ENCODE results near the gene PGBD2. TPM values are rescaled to one million over a fixed set of nuclear protein-coding genes. Genes with fewer than 3 reads are reported as not detected.

Gene PGBD2
- total and polyA plus RNA-seq, 10 of the 15 experiments (the other 5 are each of a cell fraction or from before 2014, with no cell fraction given): 4.0 to 10.3 (median 4.5) TPM

GRCh38 chr1:248924696-248925532, 18.9 kb downstream of the PGBD2 start (continued):
- TF ChIP-seq EP300 (IDR thresholded peaks at IDR 0.05; ENCODE audit: borderline replicate concordance in 1 of 2, control insufficient read depth in 1 of 2, low read depth in 2 of 2, low read length in 2 of 2) (no peak), BCL3 (IDR thresholded peaks at IDR 0.05; ENCODE audit: borderline replicate concordance, insufficient read depth, low read depth, low read length, poor library complexity, severe bottlenecking) (no peak), TCF12 (IDR thresholded peaks at IDR 0.05; ENCODE audit: low read depth, low read length) (no peak), ATF3 (IDR thresholded peaks at IDR 0.05; ENCODE audit: borderline replicate concordance, extremely low read depth, low read depth, low read length) (no peak), CBFB (IDR thresholded peaks at IDR 0.05; ENCODE audit: low read depth) (peak; percentile 98), RELB (IDR thresholded peaks at IDR 0.05; ENCODE audit: low read depth) (no peak), NR2C1 (IDR thresholded peaks at IDR 0.05) (no peak), NFXL1 (IDR thresholded peaks at IDR 0.05; ENCODE audit: borderline replicate concordance) (no peak), LARP7 (IDR thresholded peaks at IDR 0.05) (no peak), MYB (IDR thresholded peaks at IDR 0.05; ENCODE audit: borderline replicate concordance, low read depth, low read length) (no peak), NBN (IDR thresholded peaks at IDR 0.05) (0 out of 2 replicates have a peak, but pooled peaks have one; percentile 39), CHD2 (IDR thresholded peaks at IDR 0.05; ENCODE audit: borderline replicate concordance, low read depth, low read length) (no peak), SP1 (IDR thresholded peaks at IDR 0.05; ENCODE audit: low read depth, low read length) (peak; percentile 27), BCL11A (IDR thresholded peaks at IDR 0.05; ENCODE audit: low read depth, low read length) (0 out of 2 replicates have a peak, but pooled peaks have one; percentile 18), GABPA (IDR thresholded peaks at IDR 0.05; ENCODE audit: low read depth) (no peak), PAX5 (IDR thresholded peaks at IDR 0.05; ENCODE audit: borderline replicate concordance, low read depth, low read length) (0 out of 2 replicates have a peak, but pooled peaks have one; percentile 24), NR2F1 (conservative IDR thresholded peaks at IDR 0.05) (peak; percentile 63), BMI1 (IDR thresholded peaks at IDR 0.05; ENCODE audit: borderline replicate concordance) (no peak), DPF2 (IDR thresholded peaks at IDR 0.05) (peak; percentile 44; the same call in 1 of the 2 replicates), GATAD2B (conservative IDR thresholded peaks at IDR 0.05; ENCODE audit: low read depth) (no peak), EED (IDR thresholded peaks at IDR 0.05; ENCODE audit: low read depth) (peak; percentile 84), CBX5 (IDR thresholded peaks at IDR 0.05; ENCODE audit: low read depth) (no peak), SUPT20H (IDR thresholded peaks at IDR 0.05; ENCODE audit: borderline replicate concordance, control insufficient read depth, low read depth, low read length) (no peak), RFX5 (IDR thresholded peaks at IDR 0.05; ENCODE audit: low read depth, low read length) (no peak), MTA3 (IDR thresholded peaks at IDR 0.05; ENCODE audit: borderline replicate concordance, low read length) (no peak), HDAC2 (IDR thresholded peaks at IDR 0.05) (no peak), NFYB (IDR thresholded peaks at IDR 0.05; ENCODE audit: insufficient read depth, low read depth, low read length) (no peak), MTA2 (IDR thresholded peaks at IDR 0.05; ENCODE audit: low read depth) (no peak), HCFC1 (IDR thresholded peaks at IDR 0.05; ENCODE audit: low read length) (no peak), SUZ12 (IDR thresholded peaks at IDR 0.05; ENCODE audit: unreplicated experiment) (no peak), ATF7 (IDR thresholded peaks at IDR 0.05; ENCODE audit: low read depth) (no peak)
